Natural killer cell (primary cell): ENCODE measurements around the gene CTAGE6. TPM values are rescaled to one million over a fixed set of nuclear protein-coding genes. Genes with fewer than 3 reads are reported as not detected.
"Not testable (repeated sequence)": the region's sequence is repeated elsewhere in the genome, so short reads cannot be mapped to it uniquely, and the experiment has no call there.

Experiments used
- ATAC-seq, 3 donors: fragments of 150-1000 bp in 2 of 3; fragments of 200-7000 bp in 1 of 3; cut with Tn5 transposase; 1 replicate in 1 of 3; 2 replicates in 2 of 3; pipeline ENCODE4 v1.10.0; 2021; ENCODE audit warnings: mild to moderate bottlenecking in 2 of 3, moderate library complexity in 2 of 3
- DNase-seq, 2 donors: peaks; one replicate each; pipeline versions ENCODE4 v3.0.0 to v3.0.0-alpha.2; 2013 to 2021; ENCODE audit warnings: mixed read lengths in 1 of 2
- H3K27ac ChIP-seq: one replicate; pipeline ENCODE4 v1.5.1; 2013; ENCODE audit warnings: mild to moderate bottlenecking, low read length
- H3K27me3 ChIP-seq: one replicate; pipeline ENCODE4 v1.6.1; 2013; ENCODE audit warnings: low read length; ENCODE audit not compliant: control insufficient read depth, insufficient read depth
- H3K36me3 ChIP-seq: one replicate; pipeline ENCODE4 v1.6.1; 2013; ENCODE audit warnings: low read length; ENCODE audit not compliant: control insufficient read depth, insufficient read depth
- H3K4me1 ChIP-seq: one replicate; pipeline ENCODE4 v1.6.1; 2013; ENCODE audit warnings: low read length; ENCODE audit not compliant: control insufficient read depth, insufficient read depth
- H3K4me3 ChIP-seq: one replicate; pipeline ENCODE4 v1.5.1; 2013; ENCODE audit warnings: low read length
- H3K9me3 ChIP-seq: one replicate; pipeline ENCODE4 v1.6.1; 2013; ENCODE audit warnings: low read length; ENCODE audit not compliant: control insufficient read depth, insufficient read depth
- H3K27ac Mint-ChIP-seq, 2 donors: one replicate each; pipeline ENCODE4 v1.8.0; 2022; ENCODE audit warnings: mild to moderate bottlenecking in 2 of 2, mixed read lengths in 2 of 2, moderate library complexity in 1 of 2
- H3K27me3 Mint-ChIP-seq, 2 donors: one replicate each; pipeline ENCODE4 v1.8.0; 2022; ENCODE audit warnings: low read depth in 2 of 2, mixed read lengths in 2 of 2
- H3K36me3 Mint-ChIP-seq: one replicate; pipeline ENCODE4 v1.8.0; 2022; ENCODE audit warnings: mixed read lengths
- H3K4me1 Mint-ChIP-seq, 2 donors: one replicate each; pipeline ENCODE4 v1.8.0; 2022; ENCODE audit warnings: mixed read lengths in 2 of 2
- H3K4me3 Mint-ChIP-seq: one replicate; pipeline ENCODE4 v1.8.0; 2022; ENCODE audit warnings: mild to moderate bottlenecking, moderate library complexity, mixed read lengths
- H3K9me3 Mint-ChIP-seq, 2 donors: one replicate each; pipeline ENCODE4 v1.8.0; 2022; ENCODE audit warnings: mixed read lengths in 2 of 2
- WGBS: methylation state at CpG from one replicate; pipeline ENCODE4 v1.1.7; 2013; ENCODE audit warnings: missing lambda C conversion rate; ENCODE audit not compliant: insufficient coverage; 5-methylcytosine and 5-hydroxymethylcytosine counted together
- intact Hi-C: fragments of 100-400 bp; cut with micrococcal nuclease; formaldehyde crosslinking; loops from one replicate; pipeline ENCODE4 v1.14.2; 2022
- total RNA-seq, 4 donors: library from RNA; stranded (reverse); fragments of 120-200 nt in 1 of 4; gene quantifications; one replicate each; pipeline versions ENCODE4 v1.2.3 to v1.2.4, GENCODE V29; 2013 to 2022
- TF ChIP-seq, protein P1 (sequence below): fragments of 200-600 bp; IDR thresholded peaks from one replicate; pipeline ENCODE4 v1.8.0; 2022; ENCODE audit warnings: antibody characterized with exemption

The CTAGE6 gene
- total RNA-seq, 3 donors from 2014 or later (not counting 1 experiment from before 2014, with no cell fraction given): 0.16 to 0.72 (median 0.40) TPM

DNA sequence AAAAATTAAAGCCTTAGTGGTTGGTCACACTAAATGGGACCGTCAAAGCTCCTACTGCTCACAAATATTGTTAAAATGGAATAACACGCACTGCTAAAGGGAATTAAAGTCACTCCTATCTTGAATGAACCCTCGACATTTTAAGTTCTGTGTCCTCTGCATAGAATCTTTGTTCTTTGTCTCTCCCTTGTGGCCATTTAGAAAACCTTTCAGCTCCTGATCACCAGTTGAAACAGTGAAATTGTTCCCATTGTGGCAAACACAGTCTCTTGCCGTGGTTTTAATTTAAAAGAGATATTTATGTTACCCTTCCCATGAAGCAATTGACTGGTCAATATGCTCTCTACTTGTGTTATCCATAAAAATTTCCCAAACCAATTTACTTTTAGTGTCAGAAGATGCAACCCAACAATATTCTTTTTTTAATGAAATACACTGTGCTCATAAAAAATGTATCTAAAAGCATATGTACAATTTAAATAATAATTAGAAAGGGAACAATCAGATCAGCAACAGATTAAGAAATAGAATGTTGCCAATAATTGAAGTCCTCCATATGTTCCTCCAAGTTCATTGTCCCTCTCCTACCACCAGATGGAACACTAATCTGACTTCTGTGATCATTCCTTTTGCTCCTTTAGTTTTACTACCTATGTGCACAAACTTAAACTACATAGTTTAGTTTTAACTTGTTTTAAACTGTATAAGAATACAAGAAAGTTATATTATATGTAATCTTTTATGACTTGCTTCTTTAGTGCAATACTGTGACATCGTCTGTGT is 20.3 kb downstream of the CTAGE6 start:
- H3K27me3 Mint-ChIP-seq, H3K9me3 Mint-ChIP-seq, H3K4me1 ChIP-seq, H3K36me3 Mint-ChIP-seq, H3K36me3 ChIP-seq, H3K9me3 ChIP-seq, H3K27me3 ChIP-seq, H3K4me3 ChIP-seq, H3K4me3 Mint-ChIP-seq, H3K27ac Mint-ChIP-seq, H3K27ac ChIP-seq, intact Hi-C loops, H3K4me1 Mint-ChIP-seq: not testable (repeated sequence)
- DNase-seq: peak in 1 of 2 donors; percentile 75
- peak in 2 of 3 donors; percentile 71 to 83 for ATAC-seq
- TF ChIP-seq, protein P1, sequence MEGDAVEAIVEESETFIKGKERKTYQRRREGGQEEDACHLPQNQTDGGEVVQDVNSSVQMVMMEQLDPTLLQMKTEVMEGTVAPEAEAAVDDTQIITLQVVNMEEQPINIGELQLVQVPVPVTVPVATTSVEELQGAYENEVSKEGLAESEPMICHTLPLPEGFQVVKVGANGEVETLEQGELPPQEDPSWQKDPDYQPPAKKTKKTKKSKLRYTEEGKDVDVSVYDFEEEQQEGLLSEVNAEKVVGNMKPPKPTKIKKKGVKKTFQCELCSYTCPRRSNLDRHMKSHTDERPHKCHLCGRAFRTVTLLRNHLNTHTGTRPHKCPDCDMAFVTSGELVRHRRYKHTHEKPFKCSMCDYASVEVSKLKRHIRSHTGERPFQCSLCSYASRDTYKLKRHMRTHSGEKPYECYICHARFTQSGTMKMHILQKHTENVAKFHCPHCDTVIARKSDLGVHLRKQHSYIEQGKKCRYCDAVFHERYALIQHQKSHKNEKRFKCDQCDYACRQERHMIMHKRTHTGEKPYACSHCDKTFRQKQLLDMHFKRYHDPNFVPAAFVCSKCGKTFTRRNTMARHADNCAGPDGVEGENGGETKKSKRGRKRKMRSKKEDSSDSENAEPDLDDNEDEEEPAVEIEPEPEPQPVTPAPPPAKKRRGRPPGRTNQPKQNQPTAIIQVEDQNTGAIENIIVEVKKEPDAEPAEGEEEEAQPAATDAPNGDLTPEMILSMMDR: peak; percentile 56
- WGBS: 7% methylated on average over 3 of the region's 5 CpGs

- no peak for ATAC-seq
- no peak overlapping the region for H3K4me3 Mint-ChIP-seq
- Histone ChIP-seq H3K9me3 (no peaks in the 10 kb centered on the region), H3K4me1 (no peaks in the 10 kb centered on the region), H3K4me3 (no peak overlapping the region), H3K36me3 (no peaks in the 10 kb centered on the region), H3K27ac (no peak overlapping the region), H3K27me3 (no peaks in the 10 kb centered on the region)
- peaks cover 5 to 7% of the 10 kb centered on the region in 2 donors for H3K4me1 Mint-ChIP-seq
- TF ChIP-seq, protein P1: no peak
- no peak overlapping the region for H3K27ac Mint-ChIP-seq
- DNase-seq: no peak
- no peaks in the 10 kb centered on the region for H3K36me3 Mint-ChIP-seq
- peaks cover 0 to 4% of the 10 kb centered on the region in 2 donors for H3K27me3 Mint-ChIP-seq
- 83% methylated on average over 4 of the region's 4 CpGs for WGBS
- H3K9me3 Mint-ChIP-seq: no peaks in the 10 kb centered on the region
- intact Hi-C loops: no loop called here
Observed at GRCh38 chr7:143735962-143736361, 21.5 kb downstream of the CTAGE6 start.

GRCh38 chr7:143733876-143734275 is 23.6 kb downstream of the CTAGE6 start:
- no peak overlapping the region for H3K4me3 Mint-ChIP-seq
- H3K9me3 ChIP-seq: no peaks in the 10 kb centered on the region
- TF ChIP-seq, protein P1: no peak
- 94% methylated on average over 5 of the region's 5 CpGs for WGBS
- H3K27ac Mint-ChIP-seq: no peak overlapping the region
- no peak for ATAC-seq
- H3K9me3 Mint-ChIP-seq: no peaks in the 10 kb centered on the region
- intact Hi-C loops: no loop called here
- no peaks in the 10 kb centered on the region for H3K4me1 ChIP-seq
- no peaks in the 10 kb centered on the region for H3K27me3 ChIP-seq
- H3K36me3 Mint-ChIP-seq: no peaks in the 10 kb centered on the region
- H3K4me1 Mint-ChIP-seq: peaks cover 5 to 7% of the 10 kb centered on the region in 2 donors
- no peak overlapping the region for H3K27ac ChIP-seq
- H3K36me3 ChIP-seq: no peaks in the 10 kb centered on the region
- DNase-seq: no peak
- peaks cover 0 to 4% of the 10 kb centered on the region in 2 donors for H3K27me3 Mint-ChIP-seq
- H3K4me3 ChIP-seq: no peak overlapping the region
